IMR-90 (cell line): ENCODE results near the gene NDOR1. TPM values are rescaled to one million over a fixed set of nuclear protein-coding genes. Genes with fewer than 3 reads are reported as not detected.

Source experiments
- ATAC-seq: fragments of 200-7000 bp; cut with Tn5 transposase; 2 replicates; pipeline ENCODE4 v1.9.1; 2020; ENCODE audit warnings: low read depth, mild to moderate bottlenecking, moderate library complexity
- BruUV-seq: library from RNA; stranded (reverse); fragments of 400-500 nt; replicated peaks from 2 replicates; lab custom pipeline; 2021; lab: Mats Ljungman, UMichigan
- CTCF ChIA-PET: fragments of 300-600 bp; formaldehyde crosslinking; extraction: SDS; loops from one replicate; lab custom pipeline; 2021; ENCODE audit warnings: antibody characterized with exemption; lab: Yijun Ruan, JAX
- POLR2A ChIA-PET: fragments of 300-600 bp; sonication (Branson Sonifier 250); formaldehyde crosslinking; loops from one replicate; lab custom pipeline; 2022; ENCODE audit warnings: antibody characterized with exemption; ENCODE audit not compliant: unreplicated experiment; lab: Charles Lee
- DNase-seq: peaks from one replicate; pipeline ENCODE4 v3.0.0; 2013
- H2AFZ ChIP-seq: replicated peaks from 2 replicates; pipeline ENCODE3; 2013; ENCODE audit warnings: low read length, mild to moderate bottlenecking; ENCODE audit not compliant: poor library complexity
- H2AK5ac ChIP-seq: 2 replicates; pipeline ENCODE4 v1.6.1; 2013; ENCODE audit warnings: low read depth, low read length, inconsistent platforms
- H2AK9ac ChIP-seq: replicated peaks from 2 replicates; pipeline ENCODE3; 2013; ENCODE audit warnings: mild to moderate bottlenecking, low read depth, low read length, moderate library complexity; ENCODE audit not compliant: poor library complexity
- H2BK120ac ChIP-seq: 2 replicates; pipeline ENCODE4 v1.6.1; 2013; ENCODE audit warnings: low read depth, low read length, inconsistent platforms
- H2BK15ac ChIP-seq: 3 replicates; pipeline ENCODE4 v1.6.1; 2013; ENCODE audit warnings: low read depth, low read length, inconsistent platforms
- H2BK20ac ChIP-seq: 2 replicates; pipeline ENCODE4 v1.6.1; 2013; ENCODE audit warnings: low read depth, mild to moderate bottlenecking, inconsistent platforms, low read length, moderate library complexity
- H2BK5ac ChIP-seq: 2 replicates; pipeline ENCODE4 v1.6.1; 2013; ENCODE audit warnings: mild to moderate bottlenecking, low read depth, low read length, inconsistent platforms; ENCODE audit not compliant: poor library complexity, severe bottlenecking
- H3K14ac ChIP-seq: replicated peaks from 2 replicates; pipeline ENCODE4 v1.6.1; 2013; ENCODE audit warnings: low read depth, low read length, inconsistent platforms
- H3K18ac ChIP-seq: 2 replicates; pipeline ENCODE4 v1.6.1; 2013; ENCODE audit warnings: low read depth, low read length, control low read depth
- H3K23ac ChIP-seq: 2 replicates; pipeline ENCODE4 v1.6.1; 2013; ENCODE audit warnings: low read depth, low read length, inconsistent platforms
- H3K27ac ChIP-seq: 2 replicates; pipeline ENCODE4 v1.5.1; 2013; ENCODE audit warnings: mild to moderate bottlenecking, control low read depth, low read length; ENCODE audit not compliant: insufficient read depth
- H3K27me3 ChIP-seq: 2 replicates; pipeline ENCODE4 v1.6.1; 2013; ENCODE audit warnings: low read length; ENCODE audit not compliant: control insufficient read depth, insufficient read depth
- H3K36me3 ChIP-seq: 2 replicates; pipeline ENCODE4 v1.6.1; 2013; ENCODE audit warnings: low read length, mixed read lengths; ENCODE audit not compliant: control insufficient read depth, insufficient read depth
- H3K4ac ChIP-seq: 2 replicates; pipeline ENCODE4 v1.6.1; 2013; ENCODE audit warnings: low read depth, low read length, inconsistent platforms
- H3K4me1 ChIP-seq: 2 replicates; pipeline ENCODE4 v1.6.1; 2013; ENCODE audit warnings: low read length, mixed read lengths; ENCODE audit not compliant: control insufficient read depth, insufficient read depth
- H3K4me2 ChIP-seq: 2 replicates; pipeline ENCODE4 v1.6.1; 2013; ENCODE audit warnings: low read depth, mild to moderate bottlenecking, control low read depth, low read length, moderate library complexity
- H3K4me3 ChIP-seq: 2 replicates; pipeline ENCODE4 v1.5.1; 2013; ENCODE audit warnings: low read depth, mild to moderate bottlenecking, control low read depth, low read length, moderate library complexity; ENCODE audit not compliant: insufficient read depth
- H3K56ac ChIP-seq: 2 replicates; pipeline ENCODE4 v1.6.1; 2013; ENCODE audit warnings: low read length, inconsistent platforms; ENCODE audit not compliant: insufficient read depth; ENCODE audit errors: extremely low read depth
- H3K79me1 ChIP-seq, 2 experiments: 2 replicates each; pipeline ENCODE4 v1.6.1; 2013; ENCODE audit warnings: low read length in 2 of 2, inconsistent platforms in 1 of 2, low read depth in 1 of 2
- H3K9ac ChIP-seq: 2 replicates; pipeline ENCODE4 v1.6.1; 2013; ENCODE audit warnings: low read depth, low read length, control low read depth
- H3K9me1 ChIP-seq: 2 replicates; pipeline ENCODE4 v1.6.1; 2013; ENCODE audit warnings: low read length, inconsistent platforms; ENCODE audit not compliant: insufficient read depth
- H3K9me3 ChIP-seq: 2 replicates; pipeline ENCODE4 v1.6.1; 2013; ENCODE audit warnings: low read length; ENCODE audit not compliant: control insufficient read depth, insufficient read depth
- H4K20me1 ChIP-seq: 2 replicates; pipeline ENCODE4 v1.6.1; 2013; ENCODE audit warnings: low read length, inconsistent platforms; ENCODE audit not compliant: insufficient read depth
- H4K5ac ChIP-seq: 2 replicates; pipeline ENCODE4 v1.6.1; 2013; ENCODE audit warnings: mild to moderate bottlenecking, low read depth, low read length, control low read depth
- H4K8ac ChIP-seq, 2 experiments: 2 replicates each; pipeline ENCODE4 v1.6.1; 2013; ENCODE audit warnings: low read depth in 2 of 2, low read length in 2 of 2, control low read depth in 1 of 2, inconsistent platforms in 1 of 2
- H4K91ac ChIP-seq: 2 replicates; pipeline ENCODE4 v1.6.1; 2013; ENCODE audit warnings: low read depth, low read length, inconsistent platforms; ENCODE audit not compliant: insufficient read depth
- BHLHE40 ChIP-seq: fragments of 150-350 bp; IDR thresholded peaks from 2 replicates; pipeline ENCODE4 v1.6.1; 2016; ENCODE audit warnings: mild to moderate bottlenecking, low read depth, low read length
- CEBPB ChIP-seq: IDR thresholded peaks from 2 replicates; pipeline ENCODE4 v1.6.1; 2012; ENCODE audit warnings: low read depth, low read length, improper control_type of control experiment
- CHD1 ChIP-seq: IDR thresholded peaks from 2 replicates; pipeline ENCODE4 v1.6.1; 2012; ENCODE audit warnings: low read depth, low read length, improper control_type of control experiment
- CTCF ChIP-seq: conservative IDR thresholded peaks from 2 replicates; pipeline ENCODE4 v1.5.1; 2012; ENCODE audit warnings: mild to moderate bottlenecking, low read depth, low read length, improper control_type of control experiment
- FOS ChIP-seq: fragments of 150-350 bp; IDR thresholded peaks from 2 replicates; pipeline ENCODE4 v1.6.1; 2016; ENCODE audit warnings: low read depth, low read length
- MAFK ChIP-seq: IDR thresholded peaks from 2 replicates; pipeline ENCODE4 v1.6.1; 2012; ENCODE audit warnings: low read depth, low read length, improper control_type of control experiment
- MAZ ChIP-seq: IDR thresholded peaks from 2 replicates; pipeline ENCODE4 v1.6.1; 2012; ENCODE audit warnings: low read depth, mild to moderate bottlenecking, low read length, improper control_type of control experiment, moderate library complexity, borderline replicate concordance
- MXI1 ChIP-seq: IDR thresholded peaks from 2 replicates; pipeline ENCODE4 v1.6.1; 2012; ENCODE audit warnings: low read depth, mild to moderate bottlenecking, low read length, moderate library complexity, borderline replicate concordance
- NFE2L2 ChIP-seq: fragments of 150-350 bp; IDR thresholded peaks from 2 replicates; pipeline ENCODE4 v1.6.1; 2016; ENCODE audit warnings: low read depth, mild to moderate bottlenecking, low read length
- POLR2A ChIP-seq: IDR thresholded peaks from 2 replicates; pipeline ENCODE4 v1.6.1; 2012; ENCODE audit warnings: mild to moderate bottlenecking, low read depth, low read length
- RAD21 ChIP-seq: IDR thresholded peaks from 2 replicates; pipeline ENCODE4 v1.6.1; 2012; ENCODE audit warnings: low read length, improper control_type of control experiment
- RCOR1 ChIP-seq: IDR thresholded peaks from 2 replicates; pipeline ENCODE4 v1.6.1; 2012; ENCODE audit warnings: mild to moderate bottlenecking, low read length, improper control_type of control experiment; ENCODE audit not compliant: insufficient replicate concordance
- RFX5 ChIP-seq: IDR thresholded peaks from 2 replicates; pipeline ENCODE4 v1.8.0; 2012; ENCODE audit warnings: low read depth, mild to moderate bottlenecking, low read length, moderate library complexity
- SMC3 ChIP-seq: fragments of 150-350 bp; IDR thresholded peaks from 2 replicates; pipeline ENCODE4 v1.6.1; 2016; ENCODE audit warnings: low read depth, mild to moderate bottlenecking, antibody characterized with exemption, low read length, moderate library complexity
- WGBS, 2 experiments: methylation state at CpG; one replicate each; pipeline versions ENCODE4 v1.1.5 to v1.1.7; 2013; ENCODE audit warnings: missing lambda C conversion rate in 2 of 2; ENCODE audit not compliant: insufficient read length in 1 of 2; ENCODE audit errors: extremely low coverage in 2 of 2; 5-methylcytosine and 5-hydroxymethylcytosine counted together
- dilution Hi-C: fragments of 300-500 bp; cut with HindIII; formaldehyde crosslinking; loops from one replicate; pipeline ENCODE4 v1.14.3; 2018; ENCODE audit warnings: low sequenced_read_pairs; ENCODE audit not compliant: unreplicated experiment
- in situ Hi-C: fragments of 300-500 bp; cut with MboI; formaldehyde crosslinking; loops from 3 replicates; pipeline ENCODE4 v1.14.3; 2019; ENCODE audit warnings: low sequenced_read_pairs, inconsistent platforms, mixed read lengths
- intact Hi-C: fragments of 100-400 bp; cut with micrococcal nuclease; formaldehyde crosslinking; loops from 2 replicates; pipeline ENCODE4 v1.10.0; 2022
- polyA plus RNA-seq, 3 experiments: library from polyadenylated mRNA; depleted of rRNA; stranded (reverse); fragments of >200 nt; gene quantifications; 2 replicates each; pipeline ENCODE4 v1.2.3, GENCODE V29; 2012; ENCODE audit warnings: low replicate concordance in 1 of 3
- total RNA-seq: library from RNA; depleted of rRNA; stranded (reverse); fragments of >200 nt; gene quantifications from 2 replicates; pipeline ENCODE4 v1.2.3, GENCODE V29; 2012
- TF ChIP-seq, protein P1 (sequence below): fragments of 150-350 bp; IDR thresholded peaks from 2 replicates; pipeline ENCODE4 v1.6.1; 2017; ENCODE audit warnings: mild to moderate bottlenecking, antibody characterized with exemption, low read length, low read depth
- TF ChIP-seq, protein P2 (sequence below): fragments of 150-350 bp; IDR thresholded peaks from 2 replicates; pipeline ENCODE4 v1.6.1; 2016; ENCODE audit warnings: low read depth, mild to moderate bottlenecking, low read length, moderate library complexity, borderline replicate concordance

Gene NDOR1
- total and polyA plus RNA-seq, 2 of the 4 experiments (the other 2 are of a cell fraction), result 0.90 to 10.6 TPM

DNA sequence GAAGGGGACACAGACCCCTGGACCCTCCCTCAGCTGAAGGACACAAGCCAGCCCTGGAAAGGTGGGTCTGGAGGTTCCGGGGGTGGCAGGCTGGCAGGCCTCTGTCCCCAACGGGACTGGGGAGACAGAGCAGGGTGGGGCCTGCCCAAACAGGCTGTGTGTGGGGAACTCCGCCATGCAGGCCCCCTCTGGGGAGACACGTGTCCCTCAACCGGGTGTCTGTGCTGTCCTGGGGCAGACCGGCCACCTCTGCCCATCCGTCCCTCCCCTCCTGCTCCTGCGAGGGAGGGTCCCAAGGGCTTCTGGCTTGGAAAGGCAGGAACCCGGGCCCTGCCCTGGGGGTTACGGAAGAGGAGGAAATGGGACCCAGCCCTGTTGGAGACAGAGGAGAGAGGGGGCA, 26.6 kb downstream of the NDOR1 start:
- no peak overlapping the region for H3K9ac ChIP-seq
- H2AFZ ChIP-seq, result no peak overlapping the region
- ATAC-seq (no peak), DNase-seq (no peak)
- ChIA-PET POLR2A (no interaction called here), CTCF (no interaction called here)
- H3K36me3 ChIP-seq, result no peaks in the 10 kb centered on the region
- peaks cover 4% of the 10 kb centered on the region; the same call in 1 of the 2 replicates for H3K4me1 ChIP-seq
- no peak overlapping the region for H4K5ac ChIP-seq
- peaks cover 3% of the 10 kb centered on the region; the same call in 1 of the 2 replicates for H4K20me1 ChIP-seq
- H4K8ac ChIP-seq, result no peak overlapping the region
- H4K91ac ChIP-seq, result no peak overlapping the region
- no peaks in the 10 kb centered on the region for H3K9me3 ChIP-seq
- BruUV-seq, result no TSS peak
- 86% methylated on average over 2 of the region's 10 CpGs; no CpG with 5 or more reads in 1 of the 2 experiments for WGBS, 2 experiments
- no peak overlapping the region for H3K18ac ChIP-seq
- H2AK9ac ChIP-seq, result no peak overlapping the region
- H2BK120ac ChIP-seq, result no peak overlapping the region
- peaks cover 1% of the 10 kb centered on the region; the same call in 1 of the 2 replicates for H3K27me3 ChIP-seq
- no peak overlapping the region for H3K14ac ChIP-seq
- dilution Hi-C loops, result no loop called here
- no peaks in the 10 kb centered on the region for H3K9me1 ChIP-seq
- no peak overlapping the region for H3K56ac ChIP-seq
- no peak overlapping the region for H2BK5ac ChIP-seq
- intact Hi-C loops, result no loop called here
- no peak overlapping the region for H3K23ac ChIP-seq
- in situ Hi-C loops, result no loop called here
- TF ChIP-seq CHD1, result no peak
- TF ChIP-seq SMC3, result no peak
- TF ChIP-seq NFE2L2, result no peak
- no peak for TF ChIP-seq POLR2A
- TF ChIP-seq RFX5, result no peak
- no peak for TF ChIP-seq BHLHE40
- no peak for TF ChIP-seq CTCF
- no peak for TF ChIP-seq FOS
- TF ChIP-seq MAFK, result no peak
- no peak for TF ChIP-seq RAD21
- no peak for TF ChIP-seq RCOR1
- no peak for TF ChIP-seq MXI1
- TF ChIP-seq, protein P1, sequence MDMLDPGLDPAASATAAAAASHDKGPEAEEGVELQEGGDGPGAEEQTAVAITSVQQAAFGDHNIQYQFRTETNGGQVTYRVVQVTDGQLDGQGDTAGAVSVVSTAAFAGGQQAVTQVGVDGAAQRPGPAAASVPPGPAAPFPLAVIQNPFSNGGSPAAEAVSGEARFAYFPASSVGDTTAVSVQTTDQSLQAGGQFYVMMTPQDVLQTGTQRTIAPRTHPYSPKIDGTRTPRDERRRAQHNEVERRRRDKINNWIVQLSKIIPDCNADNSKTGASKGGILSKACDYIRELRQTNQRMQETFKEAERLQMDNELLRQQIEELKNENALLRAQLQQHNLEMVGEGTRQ, result no peak
- no peak for TF ChIP-seq MAZ
- TF ChIP-seq CEBPB, result no peak
- TF ChIP-seq, protein P2, sequence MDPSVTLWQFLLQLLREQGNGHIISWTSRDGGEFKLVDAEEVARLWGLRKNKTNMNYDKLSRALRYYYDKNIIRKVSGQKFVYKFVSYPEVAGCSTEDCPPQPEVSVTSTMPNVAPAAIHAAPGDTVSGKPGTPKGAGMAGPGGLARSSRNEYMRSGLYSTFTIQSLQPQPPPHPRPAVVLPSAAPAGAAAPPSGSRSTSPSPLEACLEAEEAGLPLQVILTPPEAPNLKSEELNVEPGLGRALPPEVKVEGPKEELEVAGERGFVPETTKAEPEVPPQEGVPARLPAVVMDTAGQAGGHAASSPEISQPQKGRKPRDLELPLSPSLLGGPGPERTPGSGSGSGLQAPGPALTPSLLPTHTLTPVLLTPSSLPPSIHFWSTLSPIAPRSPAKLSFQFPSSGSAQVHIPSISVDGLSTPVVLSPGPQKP, result no peak
- no peak overlapping the region for H2BK15ac ChIP-seq
- H3K4me2 ChIP-seq, result no peak overlapping the region
- no peak overlapping the region for H3K4me3 ChIP-seq
- no peak overlapping the region for H3K4ac ChIP-seq
- peaks cover 0 to 6% of the 10 kb centered on the region in 2 experiments; a peak in 2 of 4 replicates for H3K79me1 ChIP-seq
- H2BK20ac ChIP-seq, result no peak overlapping the region
- no peak overlapping the region for H2AK5ac ChIP-seq
- H3K27ac ChIP-seq, result no peak overlapping the region
